B cell (primary cell): Measurements from ENCODE around the gene CYP4F11. TPM values are rescaled to one million over a fixed set of nuclear protein-coding genes. Genes with fewer than 3 reads are reported as not detected.
"Not testable (repeated sequence)": the region's sequence is repeated elsewhere in the genome, so short reads cannot be mapped to it uniquely, and the experiment has no call there.

ENCODE experiments used
- ATAC-seq: fragments of 200-7000 bp; cut with Tn5 transposase; one replicate; pipeline ENCODE4 v1.10.0; 2021; ENCODE audit warnings: low read depth, mild to moderate bottlenecking, moderate number of reproducible peaks, moderate library complexity
- CTCF ChIA-PET: fragments of 350-600 bp; sonication (Branson Sonifier 250); formaldehyde crosslinking; loops from one replicate; lab custom pipeline; 2021; ENCODE audit warnings: antibody characterized with exemption, inconsistent platforms; lab: Charles Lee
- POLR2A ChIA-PET: fragments of 350-600 bp; sonication (Branson Sonifier 250); formaldehyde crosslinking; loops from one replicate; lab custom pipeline; 2021; ENCODE audit warnings: antibody characterized with exemption; lab: Charles Lee
- DNase-seq: peaks from one replicate; pipeline ENCODE4 v3.0.0; 2013
- H2AFZ ChIP-seq: 2 replicates; pipeline ENCODE4 v1.6.1; 2012; ENCODE audit warnings: mild to moderate bottlenecking, low read depth, low read length; ENCODE audit not compliant: insufficient read depth, poor library complexity, severe bottlenecking
- H3K27ac ChIP-seq, 2 donors: 1 replicate in 1 of 2; 2 replicates in 1 of 2; pipeline ENCODE4 v1.5.1; 2012 to 2013; ENCODE audit warnings: low read length in 2 of 2, mild to moderate bottlenecking in 2 of 2, moderate library complexity in 1 of 2
- H3K27me3 ChIP-seq, 4 experiments: fragments of 200-600 bp in 1 of 4; sonication (generic) in 1 of 4; replicated peaks in 1 of 4; 1 replicate in 2 of 4; 2 replicates in 2 of 4; pipeline versions ENCODE4 v1.6.1 to v1.7.0; 2013 to 2016; ENCODE audit warnings: low read length in 3 of 4, mild to moderate bottlenecking in 2 of 4, mixed read lengths in 1 of 4, moderate library complexity in 1 of 4; ENCODE audit not compliant: insufficient read depth in 4 of 4, control insufficient read depth in 3 of 4; ENCODE audit errors: control extremely low read depth in 1 of 4
- H3K36me3 ChIP-seq, 2 experiments: replicated peaks in 1 of 2; 1 replicate in 1 of 2; 2 replicates in 1 of 2; pipeline versions ENCODE4 v1.6.1 to v1.7.1; 2013; ENCODE audit warnings: low read length in 1 of 2; ENCODE audit not compliant: insufficient read depth in 2 of 2, control insufficient read depth in 1 of 2; ENCODE audit errors: control extremely low read depth in 1 of 2, extremely low read depth in 1 of 2
- H3K4me1 ChIP-seq, 2 donors: fragments of 200-600 bp in 1 of 2; sonication (generic) in 1 of 2; 1 replicate in 1 of 2; 2 replicates in 1 of 2; pipeline versions ENCODE4 v1.5.1 to v1.6.1; 2013 to 2017; ENCODE audit warnings: low read length in 2 of 2; ENCODE audit not compliant: control insufficient read depth in 2 of 2, insufficient read depth in 2 of 2
- H3K4me2 ChIP-seq: replicated peaks from 2 replicates; pipeline ENCODE3; 2012; ENCODE audit warnings: mild to moderate bottlenecking, low read depth, low read length; ENCODE audit not compliant: poor library complexity, severe bottlenecking
- H3K4me3 ChIP-seq, 5 experiments: fragments of 200-600 bp in 1 of 5; sonication (generic) in 1 of 5; 1 replicate in 3 of 5; 2 replicates in 2 of 5; pipeline versions ENCODE4 v1.5.1 to v1.7.0; 2011 to 2016; ENCODE audit warnings: low read length in 4 of 5, mild to moderate bottlenecking in 4 of 5, low read depth in 2 of 5, control low read depth in 1 of 5, moderate library complexity in 1 of 5; ENCODE audit not compliant: insufficient read depth in 1 of 5; ENCODE audit errors: control extremely low read depth in 1 of 5, extremely low read depth in 1 of 5
- H3K79me2 ChIP-seq: fragments of 200-600 bp; sonication (generic); one replicate; pipeline ENCODE4 v1.6.0; 2016; ENCODE audit warnings: low read length; ENCODE audit not compliant: control insufficient read depth, insufficient read depth
- H3K9ac ChIP-seq: fragments of 200-600 bp; sonication (generic); 2 replicates; pipeline ENCODE4 v1.6.1; 2017; ENCODE audit warnings: mild to moderate bottlenecking, low read length, moderate library complexity
- H3K9me3 ChIP-seq, 3 donors: one replicate each; pipeline versions ENCODE4 v1.6.1 to v1.7.1; 2013; ENCODE audit warnings: low read length in 2 of 3; ENCODE audit not compliant: control insufficient read depth in 2 of 3, insufficient read depth in 1 of 3; ENCODE audit errors: control extremely low read depth in 1 of 3
- H4K20me1 ChIP-seq: 2 replicates; pipeline ENCODE4 v1.6.0; 2012; ENCODE audit warnings: mild to moderate bottlenecking, low read length; ENCODE audit not compliant: insufficient read depth, control insufficient read depth, poor library complexity, severe bottlenecking
- H3K27ac Mint-ChIP-seq: one replicate; pipeline ENCODE4 v1.8.0; 2021; ENCODE audit warnings: mixed read lengths
- H3K27me3 Mint-ChIP-seq: one replicate; pipeline ENCODE4 v1.8.0; 2021; ENCODE audit warnings: mixed read lengths
- H3K4me1 Mint-ChIP-seq: one replicate; pipeline ENCODE4 v1.8.0; 2021; ENCODE audit warnings: mixed read lengths
- H3K4me3 Mint-ChIP-seq: one replicate; pipeline ENCODE4 v1.8.0; 2021; ENCODE audit warnings: mixed read lengths
- H3K9me3 Mint-ChIP-seq: one replicate; pipeline ENCODE4 v1.8.0; 2022; ENCODE audit warnings: mixed read lengths; ENCODE audit not compliant: insufficient read depth
- CTCF ChIP-seq: fragments of 200-600 bp; IDR thresholded peaks from one replicate; pipeline ENCODE4 v1.8.0; 2022; ENCODE audit warnings: antibody characterized with exemption, mild to moderate bottlenecking
- EZH2 ChIP-seq: IDR thresholded peaks from 2 replicates; pipeline ENCODE4 v1.6.1; 2012; ENCODE audit warnings: borderline replicate concordance, low read depth, mild to moderate bottlenecking, moderate library complexity, low read length; ENCODE audit not compliant: insufficient read depth, poor library complexity, severe bottlenecking
- WGBS: methylation state at CpG from one replicate; pipeline ENCODE4 v1.1.5; 2013; ENCODE audit warnings: missing lambda C conversion rate; ENCODE audit not compliant: insufficient coverage; 5-methylcytosine and 5-hydroxymethylcytosine counted together
- intact Hi-C: fragments of 100-400 bp; cut with micrococcal nuclease; formaldehyde crosslinking; loops from one replicate; pipeline ENCODE4 v1.10.0; 2022
- polyA plus RNA-seq: library from polyadenylated mRNA; depleted of rRNA; stranded (reverse); fragments of >200 nt; gene quantifications from 2 replicates; pipeline ENCODE4 v1.2.3, GENCODE V29; 2012
- total RNA-seq, 2 donors: library from RNA; stranded (reverse); fragments of 120-200 nt in 1 of 2; gene quantifications; 1 replicate in 1 of 2; 2 replicates in 1 of 2; pipeline versions ENCODE4 v1.2.3 to v1.2.4, GENCODE V29; 2013 to 2022

CYP4F11 gene
- total and polyA plus RNA-seq, 2 donors (not counting 1 experiment from before 2014, with no cell fraction given), result not detected

GRCh38 chr19:15885919-15886318 is 48.4 kb downstream of the CYP4F11 start:
- H3K9me3 Mint-ChIP-seq, result no peaks in the 10 kb centered on the region
- WGBS, result 86% methylated on average over 6 of the region's 7 CpGs
- POLR2A ChIA-PET, result no interaction called here
- Histone ChIP-seq H3K9ac (no peak overlapping the region), H3K27me3 (peaks cover 0 to 17% (median under 1%) of the 10 kb centered on the region in 4 experiments), H4K20me1 (no peaks in the 10 kb centered on the region), H3K27ac (no peak overlapping the region), H3K79me2 (no peaks in the 10 kb centered on the region), H3K36me3 (no peaks in the 10 kb centered on the region), H3K4me2 (no peak overlapping the region), H3K4me3 (no peak overlapping the region), H3K9me3 (no peaks in the 10 kb centered on the region), H3K4me1 (no peaks in the 10 kb centered on the region), H2AFZ (no peak overlapping the region)
- no peak for TF ChIP-seq CTCF
- TF ChIP-seq EZH2, result no peak
- intact Hi-C loops, result no loop called here
- H3K4me3 Mint-ChIP-seq, result no peak overlapping the region
- H3K4me1 Mint-ChIP-seq, result no peaks in the 10 kb centered on the region
- no peak for ATAC-seq
- CTCF ChIA-PET, result no interaction called here
- DNase-seq, result no peak
- no peak overlapping the region for H3K27ac Mint-ChIP-seq
- peaks cover 23% of the 10 kb centered on the region for H3K27me3 Mint-ChIP-seq

- intact Hi-C loops, result no loop called here
- no peaks in the 10 kb centered on the region for H3K4me1 Mint-ChIP-seq
- H3K4me1 ChIP-seq, result no peaks in the 10 kb centered on the region
- POLR2A ChIA-PET, result no interaction called here
- no peaks in the 10 kb centered on the region for H3K9me3 Mint-ChIP-seq
- no peak overlapping the region for H3K9ac ChIP-seq
- H3K27ac Mint-ChIP-seq, result no peak overlapping the region
- no peak overlapping the region for H3K27ac ChIP-seq
- H3K27me3 Mint-ChIP-seq, result peaks cover 26% of the 10 kb centered on the region
- DNase-seq, result no peak
- no peaks in the 10 kb centered on the region for H3K79me2 ChIP-seq
- TF ChIP-seq CTCF, result no peak
- no peak for TF ChIP-seq EZH2
- no peaks in the 10 kb centered on the region for H3K9me3 ChIP-seq
- no CpG with 5 or more reads among the region's 3 CpGs for WGBS
- CTCF ChIA-PET, result no interaction called here
- no peak overlapping the region for H2AFZ ChIP-seq
- no peak overlapping the region for H3K4me2 ChIP-seq
- no peak overlapping the region for H3K4me3 ChIP-seq
- peaks cover 0 to 19% (median 1%) of the 10 kb centered on the region in 4 experiments for H3K27me3 ChIP-seq
- H3K4me3 Mint-ChIP-seq, result no peak overlapping the region
- H4K20me1 ChIP-seq, result no peaks in the 10 kb centered on the region
- H3K36me3 ChIP-seq, result no peaks in the 10 kb centered on the region
- no peak for ATAC-seq
These were observed 49.2 kb downstream of the CYP4F11 start for GRCh38 chr19:15885167-15885566.

DNA sequence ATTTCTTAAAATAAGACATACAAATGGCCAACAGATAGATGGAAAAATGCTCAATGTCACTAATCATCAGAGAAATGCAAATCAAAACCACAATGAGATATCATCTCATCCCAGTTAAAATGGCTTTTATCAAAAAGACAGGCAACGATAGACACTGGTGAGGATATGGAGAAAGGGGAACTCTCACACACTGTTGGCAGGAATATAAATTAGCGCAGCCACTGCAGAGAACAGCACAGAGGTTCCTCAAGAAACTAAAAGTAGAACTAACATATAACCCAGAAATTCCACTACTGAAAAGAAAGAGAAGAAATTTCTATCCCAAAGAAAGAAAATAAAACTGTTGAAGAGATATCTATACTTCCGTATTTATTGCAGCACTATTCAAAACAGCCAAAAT is 51.0 kb downstream of the CYP4F11 start:
- DNase-seq, CTCF ChIA-PET, H3K79me2 ChIP-seq, H3K36me3 ChIP-seq, H3K4me1 ChIP-seq, H3K27ac Mint-ChIP-seq, POLR2A ChIA-PET, ATAC-seq, H3K4me1 Mint-ChIP-seq, H3K27ac ChIP-seq, H3K9ac ChIP-seq, intact Hi-C loops, H3K4me2 ChIP-seq, H4K20me1 ChIP-seq, H2AFZ ChIP-seq, H3K4me3 Mint-ChIP-seq, H3K4me3 ChIP-seq, H3K9me3 ChIP-seq, H3K9me3 Mint-ChIP-seq: not testable (repeated sequence)
- H3K27me3 Mint-ChIP-seq, result peaks cover 31% of the 10 kb centered on the region
- H3K27me3 ChIP-seq, result peaks cover 0 to 30% (median 1%) of the 10 kb centered on the region in 4 experiments
- WGBS, result no CpG with 5 or more reads among the region's 3 CpGs
